ENCODE results near the gene CBFB. TPM values are rescaled to one million over a fixed set of nuclear protein-coding genes. Genes with fewer than 3 reads are reported as not detected.

Gene CBFB
- total RNA-seq, 1 donor from 2014 or later, result 77.1 TPM

DNA sequence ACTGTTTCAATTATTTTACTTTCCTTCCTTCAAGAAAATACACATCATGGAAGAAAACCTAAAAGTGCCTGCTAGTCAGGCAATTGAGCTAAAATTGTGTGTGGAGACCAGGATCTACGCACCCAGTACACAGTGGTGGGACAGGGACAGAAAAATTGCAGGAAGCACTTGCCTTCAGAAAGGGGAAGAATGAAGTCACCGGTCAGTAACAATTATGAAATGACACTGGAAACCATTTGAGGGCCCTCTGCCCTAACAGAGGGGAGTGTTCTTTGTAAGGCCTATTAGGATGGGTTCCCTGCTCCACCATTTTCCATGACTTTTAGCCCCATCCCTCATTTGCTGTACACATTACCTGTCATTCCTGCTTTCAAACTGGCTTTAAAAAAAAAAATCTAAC, 76.3 kb downstream of the CBFB start:
- TF ChIP-seq, protein P1, sequence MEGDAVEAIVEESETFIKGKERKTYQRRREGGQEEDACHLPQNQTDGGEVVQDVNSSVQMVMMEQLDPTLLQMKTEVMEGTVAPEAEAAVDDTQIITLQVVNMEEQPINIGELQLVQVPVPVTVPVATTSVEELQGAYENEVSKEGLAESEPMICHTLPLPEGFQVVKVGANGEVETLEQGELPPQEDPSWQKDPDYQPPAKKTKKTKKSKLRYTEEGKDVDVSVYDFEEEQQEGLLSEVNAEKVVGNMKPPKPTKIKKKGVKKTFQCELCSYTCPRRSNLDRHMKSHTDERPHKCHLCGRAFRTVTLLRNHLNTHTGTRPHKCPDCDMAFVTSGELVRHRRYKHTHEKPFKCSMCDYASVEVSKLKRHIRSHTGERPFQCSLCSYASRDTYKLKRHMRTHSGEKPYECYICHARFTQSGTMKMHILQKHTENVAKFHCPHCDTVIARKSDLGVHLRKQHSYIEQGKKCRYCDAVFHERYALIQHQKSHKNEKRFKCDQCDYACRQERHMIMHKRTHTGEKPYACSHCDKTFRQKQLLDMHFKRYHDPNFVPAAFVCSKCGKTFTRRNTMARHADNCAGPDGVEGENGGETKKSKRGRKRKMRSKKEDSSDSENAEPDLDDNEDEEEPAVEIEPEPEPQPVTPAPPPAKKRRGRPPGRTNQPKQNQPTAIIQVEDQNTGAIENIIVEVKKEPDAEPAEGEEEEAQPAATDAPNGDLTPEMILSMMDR (conservative IDR thresholded peaks at IDR 0.05), result no peak
- no peak for DNase-seq (ENCODE audit: extremely low spot score, unreplicated experiment)
- H3K36me3 Mint-ChIP-seq, result no peaks in the 10 kb centered on the region
- no peaks in the 10 kb centered on the region for H3K9me3 Mint-ChIP-seq
- H3K4me1 Mint-ChIP-seq (ENCODE audit: unreplicated experiment), result peaks cover 14% of the 10 kb centered on the region
- H3K27ac Mint-ChIP-seq, result no peak overlapping the region
- peak overlapping the region; percentile 40 for H3K4me3 Mint-ChIP-seq
- no peaks in the 10 kb centered on the region for H3K27me3 Mint-ChIP-seq

DNA sequence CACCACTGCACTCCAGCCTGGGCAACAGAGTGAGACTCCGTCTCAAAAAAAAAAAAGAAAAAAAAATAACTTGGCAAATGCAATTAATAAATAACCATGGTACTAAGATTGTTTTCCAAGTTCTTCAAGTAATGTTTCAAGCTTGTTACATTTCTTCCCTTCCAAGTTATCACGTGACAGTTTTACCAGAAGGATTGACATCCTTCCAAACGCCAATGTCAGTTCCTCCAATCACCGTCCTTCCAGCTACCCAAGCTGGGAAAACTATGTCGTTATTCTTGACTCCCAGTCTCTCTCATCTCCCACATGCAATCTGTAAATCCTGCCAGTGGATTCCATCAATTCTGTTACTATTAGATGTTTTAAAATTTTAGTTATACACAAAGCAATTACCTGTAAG, 76.9 kb downstream of the CBFB start:
- Mint-ChIP-seq H3K4me3 (no peak overlapping the region), H3K36me3 (no peaks in the 10 kb centered on the region), H3K27ac (no peak overlapping the region), H3K9me3 (no peaks in the 10 kb centered on the region), H3K4me1 (ENCODE audit: unreplicated experiment) (peaks cover 15% of the 10 kb centered on the region), H3K27me3 (no peaks in the 10 kb centered on the region)
- DNase-seq (ENCODE audit: extremely low spot score, unreplicated experiment), result no peak
- TF ChIP-seq, protein P1 (conservative IDR thresholded peaks at IDR 0.05), result no peak

DNA sequence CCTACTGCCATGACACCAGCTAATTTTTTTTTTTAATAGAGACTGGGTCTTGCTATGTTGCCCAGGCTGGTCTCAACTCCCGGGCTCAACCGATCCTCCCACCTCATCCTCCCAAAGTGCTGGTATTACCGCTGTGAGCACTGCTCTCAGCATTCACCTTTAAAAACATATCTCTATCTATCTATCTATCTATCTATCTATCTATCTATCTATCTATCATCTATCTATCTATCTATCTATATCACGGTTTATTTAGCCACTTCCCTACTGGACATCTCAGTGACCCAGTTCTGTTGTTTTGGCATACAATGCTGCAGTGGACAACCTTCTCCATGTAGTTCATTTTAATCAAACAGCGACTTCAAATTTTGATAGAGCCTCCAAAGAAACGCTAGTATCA, 79.5 kb downstream of the CBFB start:
- no peak for DNase-seq (ENCODE audit: extremely low spot score, unreplicated experiment)
- H3K36me3 Mint-ChIP-seq, result peaks cover 6% of the 10 kb centered on the region
- TF ChIP-seq, protein P1 (conservative IDR thresholded peaks at IDR 0.05), result no peak
- H3K27ac Mint-ChIP-seq, result no peak overlapping the region
- no peaks in the 10 kb centered on the region for H3K9me3 Mint-ChIP-seq
- H3K4me3 Mint-ChIP-seq, result no peak overlapping the region
- H3K27me3 Mint-ChIP-seq, result no peaks in the 10 kb centered on the region
- peaks cover 27% of the 10 kb centered on the region for H3K4me1 Mint-ChIP-seq (ENCODE audit: unreplicated experiment)

DNA sequence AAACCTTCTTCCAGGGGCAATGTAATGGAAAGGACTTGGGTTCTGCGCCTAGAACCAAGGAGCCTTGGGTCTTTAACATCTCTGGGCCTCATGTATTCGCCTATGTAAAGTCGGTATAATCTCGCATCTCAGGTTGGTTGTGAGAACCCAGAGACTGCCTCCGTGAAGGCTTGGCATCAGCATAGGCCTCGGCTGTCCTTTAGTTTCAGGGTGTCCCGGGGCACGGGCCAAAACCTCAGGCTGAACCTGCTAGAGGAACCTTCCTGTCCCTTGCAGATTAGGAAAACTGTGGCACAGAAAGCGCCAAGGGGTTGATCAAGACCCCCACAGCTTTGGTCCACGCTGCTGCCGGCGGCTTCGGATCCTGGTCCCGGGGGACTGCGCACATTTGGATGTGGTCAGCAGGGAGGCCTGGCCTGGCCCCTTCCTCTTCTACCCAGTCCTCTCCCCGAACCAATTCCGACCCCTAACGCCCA, 80.0 kb downstream of the CBFB start:
- H3K27ac Mint-ChIP-seq, result peak overlapping the region; percentile 96
- H3K4me1 Mint-ChIP-seq (ENCODE audit: unreplicated experiment), result peaks cover 27% of the 10 kb centered on the region
- DNase-seq (ENCODE audit: extremely low spot score, unreplicated experiment), result no peak
- TF ChIP-seq, protein P1 (conservative IDR thresholded peaks at IDR 0.05), result no peak
- no peaks in the 10 kb centered on the region for H3K27me3 Mint-ChIP-seq
- peaks cover 6% of the 10 kb centered on the region for H3K36me3 Mint-ChIP-seq
- H3K9me3 Mint-ChIP-seq, result no peaks in the 10 kb centered on the region
- peak overlapping the region; percentile 98 for H3K4me3 Mint-ChIP-seq

DNA sequence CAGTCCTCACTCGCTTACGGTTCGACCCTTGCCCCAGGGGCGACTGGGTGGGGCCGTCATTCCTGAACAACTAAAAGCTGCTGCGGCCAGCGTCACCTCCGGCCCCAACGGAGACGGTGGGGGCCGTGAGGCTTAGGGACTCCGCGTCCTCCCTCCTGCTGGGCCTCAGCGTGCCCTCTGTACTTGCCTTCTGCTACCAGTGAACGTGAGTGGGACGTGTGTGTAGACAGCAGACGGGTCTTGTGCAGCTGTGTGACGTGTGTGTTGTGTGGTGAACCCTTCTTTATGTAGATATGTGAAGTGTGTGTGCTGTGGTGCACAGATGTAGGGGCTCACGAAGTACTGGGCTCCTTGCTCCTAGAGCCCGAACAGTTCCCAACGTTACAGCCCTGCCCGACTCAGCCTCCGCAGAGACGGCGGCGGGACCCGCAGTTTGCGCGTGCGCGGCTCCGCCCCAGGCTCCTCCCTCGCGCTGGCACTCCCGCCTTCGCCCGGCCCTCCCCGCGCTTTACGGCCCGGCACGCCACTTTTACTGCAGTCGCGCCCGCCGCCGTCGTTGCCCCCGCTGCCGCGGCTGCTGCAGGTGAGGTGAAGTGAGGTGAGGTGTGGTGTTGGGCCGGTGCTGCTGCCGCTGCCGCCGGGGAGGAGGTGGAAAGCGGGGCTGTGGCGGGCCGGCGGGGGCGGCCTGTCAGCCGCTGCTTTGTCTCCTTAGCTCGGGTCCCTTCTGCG, 80.6 kb downstream of the CBFB start, which contains the start of gene PHAF1:
PHAF1 (plus strand) TSS at position 535 of the 729 bp plus-strand sequence. CDS start 235 bp downstream, outside the sequence.
- H3K27me3 Mint-ChIP-seq, result no peaks in the 10 kb centered on the region
- H3K4me1 Mint-ChIP-seq (ENCODE audit: unreplicated experiment), result peaks cover 23% of the 10 kb centered on the region
- H3K9me3 Mint-ChIP-seq, result no peaks in the 10 kb centered on the region
- peak within 1 kb of the TSS; percentile 96 for H3K27ac Mint-ChIP-seq
- H3K36me3 Mint-ChIP-seq, result peaks cover 6% of the 10 kb centered on the region
- H3K4me3 Mint-ChIP-seq, result peak within 1 kb of the TSS; percentile 98
- TF ChIP-seq, protein P1 (conservative IDR thresholded peaks at IDR 0.05), result no peak
- peak; percentile 99 for DNase-seq (ENCODE audit: extremely low spot score, unreplicated experiment)

Data from type B pancreatic cell (in vitro differentiated cells).